ENCODE data around the gene MAPK9.
"Not testable (repeated sequence)": the region's sequence is repeated elsewhere in the genome, so short reads cannot be mapped to it uniquely, and the experiment has no call there.

MAPK9 gene

DNA sequence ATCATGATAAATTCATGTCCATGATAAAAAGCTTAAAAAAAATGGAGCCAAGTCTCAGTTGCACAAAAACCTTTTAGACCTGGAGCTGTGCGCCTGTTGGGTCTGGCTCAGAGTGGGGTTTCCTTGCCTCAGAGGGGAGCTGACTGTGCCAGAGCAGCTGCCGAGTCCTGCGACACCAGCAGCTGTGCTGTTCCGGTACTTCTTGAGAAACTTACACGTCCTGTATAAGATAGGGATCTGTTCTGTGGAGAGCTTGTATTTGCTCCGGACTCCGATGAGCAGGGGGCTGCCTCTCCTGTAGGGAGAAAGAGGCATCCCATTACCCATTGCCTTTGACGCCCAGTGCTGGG, 32.7 kb upstream of the MAPK9 start:
- DNase-seq: no peak

DNA sequence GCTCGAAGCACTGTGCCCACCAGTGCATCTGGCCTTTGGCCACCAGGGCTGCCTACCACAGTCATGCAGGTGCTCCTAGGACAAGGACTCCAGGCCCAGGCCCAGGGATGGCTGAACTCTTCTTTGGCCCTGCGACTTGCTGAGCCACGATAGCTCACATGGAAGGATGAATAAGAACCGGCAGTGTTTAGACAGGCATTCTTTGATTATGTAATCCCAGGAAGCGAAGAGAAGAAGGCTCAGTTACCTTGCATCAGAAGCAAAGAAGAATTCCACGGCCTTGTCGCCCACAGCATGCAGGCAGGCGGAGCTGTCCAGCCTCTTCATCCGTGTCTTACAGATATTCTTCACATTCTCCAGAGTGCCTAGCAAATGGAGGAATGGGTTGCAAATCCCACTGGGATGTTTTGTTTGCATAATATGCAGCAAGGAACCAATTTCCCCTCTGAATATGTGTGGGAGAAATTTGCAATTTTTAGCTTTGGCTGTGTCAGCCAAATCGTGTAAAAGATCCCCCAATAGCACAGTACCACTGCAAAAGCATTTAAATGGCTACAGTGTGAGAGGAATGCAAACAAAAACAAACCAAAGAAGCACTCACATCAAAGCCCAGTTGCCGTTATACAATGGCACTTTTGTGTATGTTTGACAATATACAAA, 32.2 kb upstream of the MAPK9 start:
- no peak for DNase-seq

DNA sequence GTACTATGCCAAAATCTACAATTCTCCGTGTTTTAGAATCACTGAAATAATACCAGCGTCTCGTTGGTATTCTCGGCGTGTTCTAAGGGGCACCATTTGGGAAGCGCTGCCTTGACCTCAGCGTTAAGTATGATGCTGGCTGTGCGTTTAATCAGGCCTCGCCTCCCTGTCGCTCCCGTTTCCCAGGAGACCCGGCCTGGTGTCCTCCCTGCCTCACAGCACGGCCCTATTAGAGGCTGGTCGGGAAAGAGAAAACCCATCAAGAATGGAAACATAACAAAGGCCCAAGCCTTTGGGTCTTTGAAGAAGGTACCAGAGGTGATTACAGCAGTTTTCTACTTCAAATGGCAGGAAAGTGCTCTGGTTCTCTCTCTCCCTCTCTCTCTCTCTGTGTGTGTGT, 31.3 kb upstream of the MAPK9 start:
- DNase-seq: no peak

DNA sequence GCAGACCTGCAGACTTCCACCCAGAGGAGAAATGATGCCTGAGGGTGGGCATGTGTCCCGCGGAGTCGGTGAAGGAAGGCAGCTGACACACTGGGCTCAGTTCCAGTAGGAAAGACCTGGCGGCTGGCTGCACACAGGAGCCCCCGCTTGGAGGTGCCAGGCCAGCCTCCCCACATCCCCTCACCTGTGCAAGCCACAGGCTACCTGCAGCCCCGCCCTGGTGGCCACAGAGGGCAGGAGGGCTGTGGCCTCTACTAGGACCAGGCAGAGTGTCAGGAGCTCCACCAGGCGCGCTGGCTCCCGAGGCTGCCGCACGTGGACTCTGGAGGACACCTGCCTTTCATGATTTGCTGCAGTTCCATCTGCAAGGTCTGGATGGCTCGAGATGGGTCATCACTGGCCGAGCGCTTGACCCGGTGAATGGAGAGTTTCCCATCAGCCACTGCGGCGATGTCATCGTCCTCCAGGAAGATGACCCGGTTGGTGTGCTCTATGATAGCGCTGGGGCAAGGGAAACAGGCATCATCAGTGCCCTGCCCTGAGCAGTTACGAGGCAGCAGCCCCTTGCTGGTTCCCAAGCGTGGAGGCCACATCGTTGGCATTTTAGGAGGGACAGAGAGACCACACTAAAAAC, 26.7 kb upstream of the MAPK9 start:
- no peak for DNase-seq

DNA sequence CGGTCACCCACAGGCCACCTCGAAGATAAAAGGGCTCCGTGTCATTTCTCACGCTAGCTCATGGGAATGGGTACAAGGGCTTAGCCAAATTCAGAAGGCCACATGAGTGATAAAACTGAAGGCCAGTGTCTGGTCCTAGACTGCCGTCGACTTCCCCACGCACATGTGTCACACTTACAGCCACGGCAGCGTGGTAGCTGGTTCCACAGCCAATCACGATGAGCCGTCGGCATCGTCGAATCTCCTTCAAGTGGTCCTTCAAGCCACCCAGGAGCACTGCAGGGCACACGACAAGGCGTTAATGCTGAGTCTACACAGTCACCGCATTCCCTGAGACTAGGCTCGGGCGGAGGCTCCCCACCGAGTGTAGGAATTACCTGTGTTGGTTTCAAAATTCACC, 24.7 kb upstream of the MAPK9 start:
- no peak for DNase-seq

- DNase-seq: no peak
Observed at GRCh38 chr5:180315762-180316212, 23.9 kb upstream of the MAPK9 start.

DNA sequence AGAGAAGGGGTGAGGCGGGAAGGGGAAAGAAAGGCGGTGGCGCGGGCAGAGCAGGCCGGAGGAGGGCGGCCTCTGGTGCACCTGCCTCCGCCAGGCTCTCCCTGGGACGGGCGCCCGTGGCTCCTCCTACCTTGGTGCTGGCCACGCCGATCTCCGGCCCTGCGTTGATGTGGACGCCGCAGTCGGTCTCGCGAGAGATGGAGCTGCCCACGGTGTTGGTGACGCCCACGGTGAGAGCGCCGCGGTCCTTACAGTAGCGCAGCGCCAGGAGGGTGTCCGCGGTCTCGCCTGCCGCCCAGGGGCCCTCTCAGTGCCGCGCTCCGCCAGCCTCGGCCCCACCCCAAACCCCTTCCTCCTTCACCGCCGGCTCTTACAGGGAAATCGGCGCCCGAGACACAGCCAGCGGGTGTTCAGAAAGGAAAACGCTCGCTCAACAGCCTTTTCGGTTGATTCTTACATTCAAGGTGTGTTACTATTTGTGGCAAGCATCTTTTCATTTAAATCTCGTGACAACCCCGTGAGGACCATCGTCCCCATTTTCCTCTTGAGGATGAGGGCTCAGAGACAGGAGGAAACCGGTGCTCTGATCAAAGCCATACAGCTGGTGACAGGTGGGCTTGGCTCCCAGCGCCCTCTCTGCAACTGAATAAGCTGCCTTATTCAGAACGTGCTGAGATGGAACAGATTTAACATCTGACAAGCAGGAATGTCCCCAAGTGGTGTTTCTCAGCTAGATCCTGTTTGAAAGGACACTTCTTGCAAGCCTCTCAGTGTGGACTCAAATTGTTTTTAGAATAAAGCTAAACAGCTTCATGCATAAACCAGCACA, 22.0 kb upstream of the MAPK9 start:
- peak; percentile 73 for DNase-seq

DNA sequence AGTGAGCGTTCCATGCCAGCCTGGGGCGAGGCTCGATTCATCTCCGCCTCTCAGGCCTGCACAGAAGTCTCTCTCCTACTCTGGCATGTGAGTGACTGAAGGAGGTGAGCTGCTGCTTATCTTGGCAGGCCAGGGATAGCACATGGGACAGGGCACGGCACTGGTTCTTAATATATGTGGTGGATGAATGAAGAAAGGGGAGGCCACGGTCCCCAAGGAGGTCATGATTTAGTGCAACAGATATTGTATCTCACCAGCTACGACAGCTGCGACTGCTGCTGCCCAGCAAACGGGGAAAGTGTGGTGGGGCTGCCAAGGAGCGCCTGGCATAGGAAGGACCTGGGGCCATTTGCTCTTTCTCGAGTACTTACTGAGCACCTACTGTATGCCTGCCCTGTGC, 19.3 kb upstream of the MAPK9 start:
- no peak for DNase-seq

DNA sequence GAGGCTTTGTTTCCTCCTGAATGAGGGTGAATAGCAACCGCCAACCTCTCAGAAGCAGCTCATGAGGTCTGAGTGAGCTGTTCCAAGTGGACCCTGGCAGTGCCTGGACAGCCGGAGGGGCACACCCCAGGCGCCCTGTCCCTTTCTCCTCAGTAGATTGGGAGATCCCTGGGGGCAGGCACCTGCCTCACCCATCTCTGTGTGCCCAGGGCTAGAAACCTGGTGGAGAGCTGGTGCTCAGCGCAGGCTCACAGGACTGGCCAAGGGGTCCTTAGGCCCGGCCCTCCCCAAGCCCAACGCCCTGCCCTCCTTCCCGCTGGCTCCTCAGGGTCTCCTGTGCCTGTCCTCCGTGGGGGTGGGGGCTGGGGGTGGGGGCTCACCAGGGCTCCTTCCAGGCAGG, 14.9 kb upstream of the MAPK9 start:
- no peak for DNase-seq

- DNase-seq: no peak
Observed at GRCh38 chr5:180305481-180305880, 13.6 kb upstream of the MAPK9 start.

GRCh38 chr5:180304431-180305375, 12.8 kb upstream of the MAPK9 start:
- DNase-seq: no peak

GRCh38 chr5:180304016-180304292, 12.1 kb upstream of the MAPK9 start:
- no peak for DNase-seq

DNA sequence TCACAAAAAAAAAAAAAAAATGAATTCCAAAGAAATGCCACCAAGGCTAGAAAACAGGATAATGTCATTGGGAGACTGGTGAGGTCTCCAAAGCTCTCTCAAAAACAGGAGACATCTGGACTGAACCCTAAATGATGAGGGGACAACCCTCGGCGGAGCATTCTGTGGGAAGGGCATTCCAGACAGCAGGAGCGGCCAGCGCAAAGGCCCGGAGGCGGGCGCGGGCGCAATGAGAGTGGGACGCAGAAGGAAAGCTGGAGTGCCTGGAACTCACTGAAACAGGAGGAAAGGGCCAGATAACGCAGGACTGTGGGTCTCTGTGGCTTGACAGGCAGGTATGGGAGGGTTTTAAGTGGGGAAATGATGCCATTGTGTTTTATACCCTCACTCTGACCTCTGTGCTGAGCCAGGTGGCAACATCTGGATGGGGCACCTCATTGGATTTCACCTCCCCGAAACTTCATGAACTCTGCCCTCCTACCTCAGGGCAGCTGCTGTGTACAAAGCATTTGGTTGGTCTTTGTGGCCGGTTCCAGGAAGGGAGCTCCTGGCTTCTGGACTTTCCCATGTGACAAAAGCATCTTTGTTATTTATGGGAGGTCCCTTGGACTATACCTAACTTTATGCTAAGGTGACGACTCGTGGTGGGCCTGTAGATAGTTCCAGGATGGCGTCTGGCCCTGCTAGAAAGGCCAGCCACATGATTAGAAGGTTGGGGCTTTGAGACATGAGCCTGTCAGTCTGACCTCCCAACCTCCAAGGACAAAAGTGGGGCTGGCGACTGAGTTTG, 11.5 kb upstream of the MAPK9 start:
- no peak for DNase-seq

DNA sequence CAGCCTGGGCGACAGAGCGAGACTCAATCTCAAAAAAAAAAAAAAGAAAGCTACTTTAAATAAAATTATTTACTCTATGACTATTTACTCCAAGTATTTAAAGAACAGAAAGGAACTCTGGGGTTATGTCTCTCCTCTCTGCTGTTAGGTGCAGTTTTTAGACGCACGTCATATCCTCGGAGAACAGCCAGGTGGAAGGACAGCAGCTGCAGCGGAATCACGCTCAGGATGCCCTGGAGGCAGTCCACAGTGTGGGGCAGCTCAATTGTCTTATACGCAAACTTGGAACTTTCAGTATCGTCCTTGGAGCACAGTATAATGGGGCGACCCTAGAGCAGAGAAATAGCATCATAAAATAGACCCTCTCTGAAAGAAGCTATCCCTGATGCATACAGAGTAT, 10.4 kb upstream of the MAPK9 start:
- DNase-seq: no peak

GRCh38 chr5:180301253-180301652, 9.4 kb upstream of the MAPK9 start:
- no peak for DNase-seq

- DNase-seq: no peak
Observed at GRCh38 chr5:180299526-180299925, 7.6 kb upstream of the MAPK9 start.

DNA sequence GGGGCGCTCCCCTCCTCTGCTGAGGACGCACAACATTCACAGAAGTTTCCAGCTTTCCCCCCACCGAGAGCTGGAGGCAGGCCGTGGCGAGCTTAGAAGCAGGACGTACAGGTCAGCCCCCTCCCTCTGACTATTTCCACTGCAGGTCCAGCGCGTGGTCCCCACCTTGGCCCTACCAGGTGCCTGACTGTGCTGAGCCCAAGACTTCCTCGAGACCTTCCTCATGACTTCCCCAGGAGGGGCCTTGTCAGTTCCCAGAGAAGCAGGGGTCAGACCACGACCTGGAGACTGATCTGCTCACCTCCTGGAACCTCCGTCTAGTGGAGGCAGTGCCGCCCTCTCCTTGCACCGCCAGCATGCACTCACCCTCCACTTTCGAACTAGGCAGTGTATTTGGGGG, 7.1 kb upstream of the MAPK9 start:
- not testable (repeated sequence) for DNase-seq

GRCh38 chr5:180297587-180298282, 5.9 kb upstream of the MAPK9 start:
- DNase-seq: no peak

DNA sequence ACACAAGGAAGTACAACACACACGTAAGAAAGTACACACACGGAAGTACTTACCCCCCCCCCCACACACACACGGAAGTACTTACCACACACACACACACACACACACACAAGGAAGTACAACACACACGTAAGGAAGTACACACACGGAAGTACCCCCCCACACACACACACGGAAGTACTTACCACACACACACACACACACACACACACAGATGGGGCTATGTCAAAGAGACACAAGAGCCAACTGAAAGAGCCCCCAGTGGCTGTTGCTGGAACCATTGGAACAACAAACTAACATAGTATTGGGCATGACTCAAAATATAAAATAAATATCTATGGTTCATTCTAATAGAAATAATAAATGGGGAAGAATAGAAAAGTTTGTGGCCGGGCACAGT, 4.9 kb upstream of the MAPK9 start:
- DNase-seq: no peak

GRCh38 chr5:180294913-180295555, 3.2 kb upstream of the MAPK9 start:
- DNase-seq: no peak

DNA sequence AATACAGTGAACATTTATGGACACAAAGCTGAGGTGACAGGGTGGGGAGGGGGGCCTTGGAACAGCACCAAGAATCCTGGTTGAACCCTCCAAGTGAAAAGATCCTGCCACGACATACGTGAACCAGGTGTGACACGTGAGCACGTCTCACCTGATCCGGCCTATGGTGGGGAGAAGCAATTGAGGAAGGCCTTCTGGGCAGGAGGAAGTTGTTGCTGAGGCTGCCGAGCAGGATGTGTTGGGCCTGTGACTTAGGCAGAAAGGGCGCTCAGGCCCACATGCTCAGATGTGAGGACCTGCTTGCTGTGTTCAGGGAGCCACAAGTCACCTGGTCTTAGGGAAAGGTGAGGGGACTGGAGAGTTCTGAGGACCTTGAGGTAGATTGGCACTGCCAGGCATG, 2.5 kb upstream of the MAPK9 start:
- no peak for DNase-seq

All from NCI-H2107 (cell line).